HG03575 (cell line): ENCODE results near the gene IQSEC3.

Experiments used
- ATAC-seq: cut with Tn5 transposase; IDR thresholded peaks from one replicate; pipeline ENCODE4 v1.9.1; 2021; ENCODE audit not compliant: unreplicated experiment, insufficient number of reproducible peaks, low FRiP score; ENCODE audit errors: extremely low read depth

Gene IQSEC3

DNA sequence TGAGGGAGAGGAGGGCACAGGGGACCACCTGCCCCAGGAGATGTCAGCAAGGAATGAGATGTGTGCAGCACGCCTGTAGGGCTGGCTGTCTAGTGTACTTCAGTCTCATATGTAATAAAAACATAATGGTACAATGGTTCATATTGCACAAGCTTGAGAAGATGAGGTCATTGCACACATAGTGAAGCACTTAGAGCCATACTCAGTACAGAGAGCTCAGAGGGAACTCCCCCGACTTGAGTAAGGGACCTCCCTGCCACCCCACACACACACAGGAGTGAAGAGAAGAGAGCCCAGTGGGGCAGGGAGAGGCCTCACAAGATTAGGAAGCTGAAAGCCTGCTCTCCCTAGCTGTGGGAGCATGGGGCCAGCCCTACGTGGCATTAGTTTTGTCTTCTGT lies 85.9 kb downstream of the IQSEC3 start:
- ATAC-seq, result no peak

GRCh38 chr12:153080-153746 lies 86.6 kb downstream of the IQSEC3 start:
- no peak for ATAC-seq

DNA sequence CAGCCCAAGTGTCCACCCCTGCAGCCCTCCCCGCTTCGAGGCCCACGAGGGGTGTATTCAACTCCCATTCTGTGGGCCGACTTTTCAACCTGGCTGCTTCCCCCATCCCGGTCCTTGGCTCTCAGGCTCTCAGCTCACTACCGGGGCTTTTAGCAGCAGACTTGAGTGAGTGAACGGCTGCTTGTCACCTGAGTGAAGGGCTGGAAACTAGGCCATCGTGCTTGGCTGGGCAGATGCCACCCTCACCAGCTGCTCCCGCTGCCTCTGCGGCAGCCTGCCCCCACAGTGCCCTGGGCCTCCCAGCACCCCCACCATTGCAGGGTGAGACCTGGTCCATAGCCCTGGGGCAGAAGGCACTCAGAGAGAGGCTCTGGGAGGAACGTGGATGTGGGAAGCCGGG lies 87.5 kb downstream of the IQSEC3 start:
- no peak for ATAC-seq

- ATAC-seq, result no peak
These were observed 88.4 kb downstream of the IQSEC3 start for GRCh38 chr12:155006-155405.

DNA sequence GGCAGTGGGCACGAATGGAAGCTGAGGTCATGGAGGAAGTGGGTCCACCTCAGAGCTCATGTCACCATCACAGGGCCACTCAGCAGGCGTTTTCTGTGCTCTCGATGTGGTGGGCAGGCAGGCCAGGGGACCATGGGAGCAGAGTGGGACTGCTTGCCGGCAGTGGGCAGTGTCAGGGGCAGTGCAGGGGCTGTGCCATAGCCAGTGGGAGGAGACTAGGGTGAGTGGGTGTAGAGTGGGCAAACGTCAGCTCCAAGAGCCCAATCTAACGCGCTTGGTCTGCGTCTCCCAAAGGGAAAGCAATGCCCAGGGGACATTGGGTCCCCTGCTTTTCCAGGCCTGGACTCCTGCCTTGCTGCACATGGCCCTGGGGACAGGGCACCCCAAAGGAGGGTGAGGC lies 89.1 kb downstream of the IQSEC3 start:
- no peak for ATAC-seq

DNA sequence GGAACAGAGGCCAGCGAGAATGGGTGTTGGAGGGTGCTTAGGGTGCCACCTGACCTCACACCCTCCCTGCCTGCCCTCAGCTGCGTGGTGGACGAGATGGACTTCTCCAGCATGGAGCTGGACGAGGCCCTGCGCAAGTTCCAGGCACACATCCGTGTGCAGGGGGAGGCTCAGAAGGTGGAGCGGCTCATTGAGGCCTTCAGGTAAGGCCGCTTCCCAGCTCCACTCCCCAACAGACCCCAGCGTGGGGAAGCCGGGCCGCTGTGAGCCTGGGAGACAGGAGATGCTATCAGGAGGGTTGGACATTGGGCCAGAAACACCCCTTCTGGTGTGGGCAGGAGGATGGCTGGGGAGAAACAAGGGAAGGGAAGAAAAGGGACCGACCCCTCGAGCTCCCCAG lies 90.4 kb downstream of the IQSEC3 start:
- ATAC-seq, result no peak

- ATAC-seq, result no peak
These were observed 91.1 kb downstream of the IQSEC3 start for GRCh38 chr12:157644-158043.

DNA sequence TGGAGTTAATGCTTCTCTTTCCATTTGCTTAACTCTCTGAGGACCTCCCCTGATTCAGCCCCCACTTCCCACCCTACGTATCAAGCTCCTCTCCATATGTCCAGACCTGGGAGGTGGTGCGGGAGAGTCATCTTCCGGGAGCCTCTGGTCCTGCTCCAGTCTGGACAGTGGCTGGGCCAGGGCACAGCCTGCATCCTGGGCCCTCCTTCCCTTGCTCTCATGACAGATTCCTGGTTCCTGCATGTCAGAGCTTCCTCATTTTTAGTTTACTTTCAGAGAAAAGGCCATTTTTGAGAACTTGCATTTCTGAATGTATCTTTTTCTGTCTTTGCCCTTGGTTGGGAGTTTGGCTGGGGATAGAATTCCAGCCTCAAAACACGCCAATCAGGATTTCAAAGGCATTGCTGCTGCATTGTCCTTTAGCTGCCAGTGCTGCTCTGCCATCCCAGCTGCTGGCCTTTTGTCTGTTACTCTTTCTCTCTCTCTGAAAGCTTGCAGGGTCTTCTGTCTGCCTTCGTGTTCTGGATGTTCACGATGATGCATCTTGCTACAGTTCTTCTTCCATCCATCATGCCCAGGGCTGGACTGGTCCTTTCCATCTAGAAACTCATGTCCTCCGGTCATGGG lies 92.7 kb downstream of the IQSEC3 start:
- ATAC-seq, result no peak

DNA sequence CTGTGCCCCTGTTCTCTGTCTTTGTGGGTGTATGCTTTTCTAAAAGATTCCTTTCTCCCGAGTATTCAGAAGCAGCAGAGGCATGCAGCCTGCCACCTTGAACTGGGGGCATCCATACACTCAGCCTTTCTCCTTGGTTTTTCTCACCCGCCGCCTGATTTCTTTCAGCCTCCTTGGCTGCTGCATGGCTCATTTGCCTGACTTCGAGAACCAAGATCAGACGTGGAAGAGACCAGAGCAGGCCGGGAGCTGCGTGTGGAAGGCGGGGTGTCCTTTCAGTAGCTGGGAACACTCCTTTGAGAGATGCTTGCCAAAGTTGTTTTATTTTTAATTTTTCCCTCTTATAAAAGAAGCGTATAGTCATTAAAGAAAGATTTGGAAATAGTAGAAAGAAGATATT lies 94.3 kb downstream of the IQSEC3 start:
- ATAC-seq, result no peak

GRCh38 chr12:161823-162222 lies 95.3 kb downstream of the IQSEC3 start:
- ATAC-seq, result no peak

GRCh38 chr12:162467-163307 lies 96.1 kb downstream of the IQSEC3 start:
- no peak for ATAC-seq

GRCh38 chr12:163406-163986 lies 96.9 kb downstream of the IQSEC3 start:
- no peak for ATAC-seq

GRCh38 chr12:164207-164606 lies 97.6 kb downstream of the IQSEC3 start:
- ATAC-seq, result no peak

GRCh38 chr12:165862-166368 lies 99.3 kb downstream of the IQSEC3 start:
- ATAC-seq, result no peak

GRCh38 chr12:166425-167075 lies 100.0 kb downstream of the IQSEC3 start:
- ATAC-seq, result no peak

DNA sequence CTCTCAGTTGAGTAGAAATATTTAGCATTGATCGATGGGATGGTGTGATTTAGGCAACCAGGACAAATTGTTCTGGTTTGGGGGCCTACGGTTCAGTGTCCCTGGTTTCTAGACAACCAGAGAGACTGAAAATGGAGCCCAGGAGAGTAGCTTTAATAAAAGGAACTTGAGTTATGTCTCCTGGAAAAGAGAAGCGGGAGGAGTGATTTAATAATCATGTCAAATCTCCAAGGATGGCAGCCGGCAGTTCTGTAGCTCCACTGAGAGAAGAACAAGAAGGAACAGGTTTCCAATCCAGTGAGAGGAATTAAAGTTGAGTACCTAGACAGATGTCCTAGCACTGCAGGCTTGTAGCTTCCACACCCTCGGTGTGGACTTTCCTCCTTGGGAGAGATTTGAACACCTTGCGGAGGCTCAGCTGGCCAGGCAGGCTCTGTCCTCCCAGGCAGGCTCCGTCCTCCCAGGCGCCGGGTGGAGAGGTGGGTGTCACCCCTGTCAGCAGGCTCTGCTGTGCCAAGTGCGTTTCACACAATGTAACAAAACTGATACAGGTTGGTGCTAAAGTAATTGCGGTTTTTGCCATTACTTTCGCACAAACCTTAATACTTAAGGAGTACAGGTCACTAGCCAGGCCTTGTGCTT lies 101.5 kb downstream of the IQSEC3 start:
- ATAC-seq, result no peak

DNA sequence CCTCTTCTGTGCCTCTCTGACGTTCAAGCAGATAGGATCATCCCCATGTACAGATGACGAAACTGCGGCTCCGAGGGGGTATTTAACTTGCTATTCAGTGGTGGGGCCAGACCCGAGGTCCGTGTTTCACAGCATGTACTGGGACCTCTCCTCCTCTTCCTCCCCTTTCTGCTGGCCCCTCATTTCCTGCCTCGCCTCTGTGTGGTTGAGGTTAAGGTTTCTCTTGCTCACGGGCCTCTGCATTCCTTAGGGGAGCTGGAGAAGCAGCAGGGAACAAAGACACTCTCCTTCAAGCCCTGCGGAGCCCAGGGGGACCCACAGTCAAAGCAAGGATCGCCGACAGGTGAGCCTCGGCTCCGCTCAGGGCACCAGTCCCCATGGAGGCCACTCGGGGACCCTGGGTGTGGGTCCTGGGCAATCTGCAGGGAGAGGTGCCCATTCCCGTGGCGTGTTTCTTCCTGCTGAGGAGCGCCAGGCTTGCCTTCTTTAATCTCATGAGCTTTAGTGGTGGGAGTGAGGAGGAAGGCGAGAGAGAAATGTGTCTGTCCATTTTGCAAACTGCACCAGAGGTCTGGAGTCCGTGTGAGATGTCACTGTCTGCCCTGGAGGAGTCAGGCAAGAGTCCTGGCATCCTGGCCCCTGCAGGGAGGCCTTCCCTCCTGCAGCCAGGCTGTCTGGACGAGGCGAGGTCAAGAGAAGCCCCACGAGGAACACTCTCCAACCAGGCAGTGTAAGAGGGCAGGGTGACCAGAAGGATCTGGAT lies 102.4 kb downstream of the IQSEC3 start:
- no peak for ATAC-seq
